K562 (cell line): ENCODE data around the gene UBE2J2. TPM values are rescaled to one million over a fixed set of nuclear protein-coding genes. Genes with fewer than 3 reads are reported as not detected.
A peak's percentile ranks its signal among the peaks of the same experiment; 100 is the strongest.

Experiments used
- CBX3 ChIP-seq, 2 experiments: IDR thresholded peaks; 1 replicate in 1 of 2; 2 replicates in 1 of 2; pipeline ENCODE4 v1.6.1; 2012; ENCODE audit warnings: inconsistent platforms in 2 of 2, low read length in 2 of 2, borderline replicate concordance in 1 of 2, control low read depth in 1 of 2
- E2F3 ChIP-seq: fragments of 250-450 bp; sonication (Bioruptor Pico); IDR thresholded peaks from 2 replicates; pipeline ENCODE4 v1.4.0; 2020; ENCODE audit warnings: mild to moderate bottlenecking
- ILK ChIP-seq: fragments of 450-650 bp; IDR thresholded peaks from 2 replicates; pipeline ENCODE4 v1.6.1; 2016; ENCODE audit warnings: missing genetic modification characterization, low read depth, mild to moderate bottlenecking, missing compliant biosample characterization, moderate library complexity, borderline replicate concordance
- KAT8 ChIP-seq: fragments of 450-650 bp; IDR thresholded peaks from 2 replicates; pipeline ENCODE4 v1.6.1; 2016; ENCODE audit warnings: low read depth, mild to moderate bottlenecking
- MAFF ChIP-seq: IDR thresholded peaks from 2 replicates; pipeline ENCODE4 v1.6.1; 2012; ENCODE audit warnings: low read length, improper control_type of control experiment
- MTA3 ChIP-seq: fragments of 450-650 bp; formaldehyde crosslinking; IDR thresholded peaks from 2 replicates; pipeline ENCODE4 v1.6.1; 2017; ENCODE audit warnings: mild to moderate bottlenecking, borderline replicate concordance
- NONO ChIP-seq, 2 experiments: fragments of 200-400 bp in 1 of 2; fragments of 450-650 bp in 1 of 2; formaldehyde crosslinking in 1 of 2; IDR thresholded peaks; 2 replicates each; pipeline ENCODE4 v1.6.1; 2017; ENCODE audit warnings: low read depth in 2 of 2, mild to moderate bottlenecking in 2 of 2, moderate library complexity in 2 of 2, low read length in 1 of 2
- PCBP1 ChIP-seq: fragments of 200-400 bp; formaldehyde crosslinking; IDR thresholded peaks from 2 replicates; pipeline ENCODE4 v1.6.1; 2018; ENCODE audit warnings: mild to moderate bottlenecking, low read depth, low read length; ENCODE audit not compliant: poor library complexity, severe bottlenecking
- POLR2G ChIP-seq: fragments of 200-400 bp; formaldehyde crosslinking; IDR thresholded peaks from 2 replicates; pipeline ENCODE4 v1.6.1; 2017; ENCODE audit warnings: low read depth, mild to moderate bottlenecking, antibody characterized with exemption, low read length, moderate library complexity
- PTTG1 ChIP-seq: fragments of 450-650 bp; IDR thresholded peaks from 2 replicates; pipeline ENCODE4 v1.6.1; 2016; ENCODE audit warnings: low read depth, mild to moderate bottlenecking, missing genetic modification characterization, missing compliant biosample characterization
- RCOR1 ChIP-seq, 2 experiments: IDR thresholded peaks; 2 replicates each; pipeline ENCODE4 v1.6.1; 2012; ENCODE audit warnings: low read depth in 2 of 2, low read length in 2 of 2, borderline replicate concordance in 1 of 2, improper control_type of control experiment in 1 of 2
- RFX1 ChIP-seq: fragments of 450-650 bp; IDR thresholded peaks from 2 replicates; pipeline ENCODE4 v1.6.1; 2016; ENCODE audit warnings: mild to moderate bottlenecking, moderate library complexity
- SMAD2 ChIP-seq: fragments of 150-350 bp; IDR thresholded peaks from 2 replicates; pipeline ENCODE4 v1.6.1; 2014; ENCODE audit warnings: low read depth, mild to moderate bottlenecking, low read length
- SRSF7 ChIP-seq: fragments of 200-400 bp; formaldehyde crosslinking; optimal IDR thresholded peaks from 2 replicates; pipeline ENCODE3; 2017; ENCODE audit warnings: mild to moderate bottlenecking, low read depth, low read length
- TGIF2 ChIP-seq: sonication (generic); formaldehyde crosslinking; IDR thresholded peaks from 2 replicates; pipeline ENCODE4 v1.8.1; 2022; ENCODE audit warnings: mild to moderate bottlenecking, missing genetic modification reagents, moderate library complexity
- ZKSCAN8 ChIP-seq: fragments of 200-800 bp; sonication (Bioruptor generic); IDR thresholded peaks from 2 replicates; pipeline ENCODE4 v1.6.1; 2016; ENCODE audit warnings: missing genetic modification characterization, missing compliant biosample characterization
- ZNF239 ChIP-seq: fragments of 250-450 bp; sonication (Bioruptor Pico); IDR thresholded peaks from 2 replicates; pipeline ENCODE4 v1.4.0; 2020; ENCODE audit warnings: mild to moderate bottlenecking
- ZNF282 ChIP-seq: sonication (generic); formaldehyde crosslinking; IDR thresholded peaks from 2 replicates; pipeline ENCODE4 v1.8.1; 2023; ENCODE audit warnings: missing genetic modification reagents
- polyA plus RNA-seq, 8 experiments: library from polyadenylated mRNA; depleted of rRNA in 4 of 8; stranded (reverse) in 5 of 8; unstranded in 3 of 8; fragments of >200 nt; fragmentation: Nextera tagmentation in 2 of 8; fragmentation: Illumina TruSeq in 1 of 8; extraction: Ambion mirVana in 2 of 8; extraction: Trizol in 1 of 8; gene quantifications; 2 replicates each; pipeline versions ENCODE4 v1.2.1 to v1.2.3, GENCODE V29; 2011 to 2014; ENCODE audit warnings: inconsistent platforms in 1 of 8, missing spikeins in 1 of 8
- total RNA-seq, 7 experiments: library from RNA; depleted of rRNA in 6 of 7; stranded (reverse); fragments of >200 nt in 6 of 7; fragmentation: Illumina TruSeq in 2 of 7; extraction: Trizol in 2 of 7; gene quantifications; 2 replicates each; pipeline versions ENCODE4 v1.2.1 to v1.2.3, GENCODE V29; 2011 to 2021; ENCODE audit warnings: low replicate concordance in 1 of 7
- TF ChIP-seq, protein P1 (sequence below): IDR thresholded peaks from 3 replicates; pipeline ENCODE4 v1.6.1; 2011; ENCODE audit warnings: borderline replicate concordance, mild to moderate bottlenecking; ENCODE audit not compliant: insufficient read length, insufficient read depth
- TF ChIP-seq, protein P2 (sequence below): fragments of 450-650 bp; IDR thresholded peaks from 2 replicates; pipeline ENCODE4 v1.6.1; 2016; ENCODE audit warnings: antibody characterized with exemption
- TF ChIP-seq, protein P3 (sequence below): fragments of 450-650 bp; IDR thresholded peaks from 2 replicates; pipeline ENCODE4 v1.6.1; 2016; ENCODE audit warnings: low read depth, mild to moderate bottlenecking, moderate library complexity
- TF ChIP-seq, protein P4 (sequence below): fragments of 450-650 bp; IDR thresholded peaks from 2 replicates; pipeline ENCODE4 v1.6.1; 2016
- TF ChIP-seq, protein P5 (sequence below): fragments of 200-800 bp; sonication (Bioruptor generic); IDR thresholded peaks from 2 replicates; pipeline ENCODE4 v1.6.1; 2017; ENCODE audit warnings: missing genetic modification characterization, missing compliant biosample characterization

Gene UBE2J2
- total and polyA plus RNA-seq, 9 of the 15 experiments (the other 6 are each of a cell fraction or from before 2014, with no cell fraction given): 0.93 to 112 (median 75.5) TPM

DNA sequence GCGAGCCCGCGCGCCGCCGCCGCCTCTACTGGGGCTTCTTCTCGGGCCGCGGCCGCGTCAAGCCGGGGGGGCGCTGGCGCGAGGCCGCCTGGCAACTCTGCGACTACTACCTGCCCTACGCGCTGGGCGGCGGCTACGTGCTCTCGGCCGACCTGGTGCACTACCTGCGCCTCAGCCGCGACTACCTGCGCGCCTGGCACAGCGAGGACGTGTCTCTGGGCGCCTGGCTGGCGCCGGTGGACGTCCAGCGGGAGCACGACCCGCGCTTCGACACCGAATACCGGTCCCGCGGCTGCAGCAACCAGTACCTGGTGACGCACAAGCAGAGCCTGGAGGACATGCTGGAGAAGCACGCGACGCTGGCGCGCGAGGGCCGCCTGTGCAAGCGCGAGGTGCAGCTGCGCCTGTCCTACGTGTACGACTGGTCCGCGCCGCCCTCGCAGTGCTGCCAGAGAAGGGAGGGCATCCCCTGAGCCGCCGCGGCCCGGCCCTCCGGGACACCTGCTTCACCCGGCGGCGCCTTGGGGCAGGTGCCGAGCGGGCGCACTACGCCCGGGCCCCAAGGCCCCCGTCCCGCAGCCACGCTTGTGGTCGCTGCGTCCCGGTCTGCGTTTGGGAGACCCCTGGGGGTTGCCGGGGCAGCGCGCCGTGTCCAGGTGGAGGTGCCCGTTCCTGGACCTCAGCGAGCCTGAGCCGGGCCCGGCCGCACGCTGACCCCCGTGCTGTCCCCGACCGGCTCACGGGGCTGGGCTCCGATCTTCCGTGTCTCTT, 40.7 kb downstream of the UBE2J2 start (continued):
- TF ChIP-seq KAT8 (no peak), RCOR1 (IDR thresholded peaks at IDR 0.05; ENCODE audit: borderline replicate concordance in 1 of 2, low read depth in 2 of 2, low read length in 2 of 2) (no peak), ZNF282 (no peak), SRSF7 (peak; percentile 70), SMAD2 (no peak), RFX1 (no peak), ILK (tag) (no peak), ZKSCAN8 (CRISPR knock-in tag) (no peak), PCBP1 (peak; percentile 21), POLR2G (peak; percentile 63), CBX3 (IDR thresholded peaks at IDR 0.05; ENCODE audit: borderline replicate concordance in 1 of 2, low read length in 2 of 2) (peak in 1 of 2 experiments; percentile 10; a peak in 1 of 3 replicates), TGIF2 (no peak), ZNF239 (CRISPR knock-in tag) (no peak), MAFF (no peak), E2F3 (no peak), PTTG1 (tag) (no peak), NONO (IDR thresholded peaks at IDR 0.05; ENCODE audit: low read depth in 2 of 2, low read length in 1 of 2) (no peak), MTA3 (0 out of 2 replicates have a peak, but pooled peaks have one; percentile 25)
- TF ChIP-seq, protein P1, sequence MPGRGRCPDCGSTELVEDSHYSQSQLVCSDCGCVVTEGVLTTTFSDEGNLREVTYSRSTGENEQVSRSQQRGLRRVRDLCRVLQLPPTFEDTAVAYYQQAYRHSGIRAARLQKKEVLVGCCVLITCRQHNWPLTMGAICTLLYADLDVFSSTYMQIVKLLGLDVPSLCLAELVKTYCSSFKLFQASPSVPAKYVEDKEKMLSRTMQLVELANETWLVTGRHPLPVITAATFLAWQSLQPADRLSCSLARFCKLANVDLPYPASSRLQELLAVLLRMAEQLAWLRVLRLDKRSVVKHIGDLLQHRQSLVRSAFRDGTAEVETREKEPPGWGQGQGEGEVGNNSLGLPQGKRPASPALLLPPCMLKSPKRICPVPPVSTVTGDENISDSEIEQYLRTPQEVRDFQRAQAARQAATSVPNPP: no peak
- TF ChIP-seq, protein P2, sequence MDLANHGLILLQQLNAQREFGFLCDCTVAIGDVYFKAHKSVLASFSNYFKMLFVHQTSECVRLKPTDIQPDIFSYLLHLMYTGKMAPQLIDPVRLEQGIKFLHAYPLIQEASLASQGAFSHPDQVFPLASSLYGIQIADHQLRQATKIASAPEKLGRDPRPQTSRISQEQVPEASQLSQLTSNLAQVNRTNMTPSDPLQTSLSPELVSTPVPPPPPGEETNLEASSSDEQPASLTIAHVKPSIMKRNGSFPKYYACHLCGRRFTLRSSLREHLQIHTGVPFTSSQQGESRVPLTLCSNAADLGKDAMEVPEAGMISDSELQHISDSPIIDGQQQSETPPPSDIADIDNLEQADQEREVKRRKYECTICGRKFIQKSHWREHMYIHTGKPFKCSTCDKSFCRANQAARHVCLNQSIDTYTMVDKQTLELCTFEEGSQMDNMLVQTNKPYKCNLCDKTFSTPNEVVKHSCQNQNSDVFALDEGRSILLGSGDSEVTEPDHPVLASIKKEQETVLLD: no peak
- TF ChIP-seq, protein P3, sequence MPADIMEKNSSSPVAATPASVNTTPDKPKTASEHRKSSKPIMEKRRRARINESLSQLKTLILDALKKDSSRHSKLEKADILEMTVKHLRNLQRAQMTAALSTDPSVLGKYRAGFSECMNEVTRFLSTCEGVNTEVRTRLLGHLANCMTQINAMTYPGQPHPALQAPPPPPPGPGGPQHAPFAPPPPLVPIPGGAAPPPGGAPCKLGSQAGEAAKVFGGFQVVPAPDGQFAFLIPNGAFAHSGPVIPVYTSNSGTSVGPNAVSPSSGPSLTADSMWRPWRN: no peak
- TF ChIP-seq, protein P4, sequence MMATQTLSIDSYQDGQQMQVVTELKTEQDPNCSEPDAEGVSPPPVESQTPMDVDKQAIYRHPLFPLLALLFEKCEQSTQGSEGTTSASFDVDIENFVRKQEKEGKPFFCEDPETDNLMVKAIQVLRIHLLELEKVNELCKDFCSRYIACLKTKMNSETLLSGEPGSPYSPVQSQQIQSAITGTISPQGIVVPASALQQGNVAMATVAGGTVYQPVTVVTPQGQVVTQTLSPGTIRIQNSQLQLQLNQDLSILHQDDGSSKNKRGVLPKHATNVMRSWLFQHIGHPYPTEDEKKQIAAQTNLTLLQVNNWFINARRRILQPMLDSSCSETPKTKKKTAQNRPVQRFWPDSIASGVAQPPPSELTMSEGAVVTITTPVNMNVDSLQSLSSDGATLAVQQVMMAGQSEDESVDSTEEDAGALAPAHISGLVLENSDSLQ: no peak
- TF ChIP-seq, protein P5, sequence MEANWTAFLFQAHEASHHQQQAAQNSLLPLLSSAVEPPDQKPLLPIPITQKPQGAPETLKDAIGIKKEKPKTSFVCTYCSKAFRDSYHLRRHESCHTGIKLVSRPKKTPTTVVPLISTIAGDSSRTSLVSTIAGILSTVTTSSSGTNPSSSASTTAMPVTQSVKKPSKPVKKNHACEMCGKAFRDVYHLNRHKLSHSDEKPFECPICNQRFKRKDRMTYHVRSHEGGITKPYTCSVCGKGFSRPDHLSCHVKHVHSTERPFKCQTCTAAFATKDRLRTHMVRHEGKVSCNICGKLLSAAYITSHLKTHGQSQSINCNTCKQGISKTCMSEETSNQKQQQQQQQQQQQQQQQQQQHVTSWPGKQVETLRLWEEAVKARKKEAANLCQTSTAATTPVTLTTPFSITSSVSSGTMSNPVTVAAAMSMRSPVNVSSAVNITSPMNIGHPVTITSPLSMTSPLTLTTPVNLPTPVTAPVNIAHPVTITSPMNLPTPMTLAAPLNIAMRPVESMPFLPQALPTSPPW: no peak
